Measurements from ENCODE around the gene HOXD3.

The HOXD3 gene

DNA sequence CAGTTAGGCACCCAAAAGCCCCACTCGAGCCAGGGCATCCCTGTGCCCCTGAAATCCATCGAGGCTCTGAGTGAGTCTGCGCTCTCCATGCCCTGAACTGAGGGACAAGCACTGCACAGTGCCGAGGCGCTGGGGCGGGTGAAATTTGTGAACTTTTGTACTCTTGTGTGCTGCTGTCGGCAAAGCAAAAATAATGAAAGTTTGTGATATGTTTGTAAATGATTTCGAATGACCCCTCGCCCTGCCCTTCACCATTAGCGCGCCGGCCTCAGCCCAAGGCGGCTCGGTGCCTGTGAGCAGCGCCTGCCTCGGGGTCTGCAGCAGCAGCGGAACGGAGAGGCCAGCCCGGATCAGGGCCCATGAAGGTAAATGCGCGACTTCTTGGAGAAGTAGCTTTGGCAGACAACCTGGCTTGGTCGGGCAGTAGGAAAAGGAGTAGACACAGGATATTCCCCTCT is 7.6 kb upstream of the HOXD3 start:
- no peak for DNase-seq (ENCODE audit: low read depth)

DNA sequence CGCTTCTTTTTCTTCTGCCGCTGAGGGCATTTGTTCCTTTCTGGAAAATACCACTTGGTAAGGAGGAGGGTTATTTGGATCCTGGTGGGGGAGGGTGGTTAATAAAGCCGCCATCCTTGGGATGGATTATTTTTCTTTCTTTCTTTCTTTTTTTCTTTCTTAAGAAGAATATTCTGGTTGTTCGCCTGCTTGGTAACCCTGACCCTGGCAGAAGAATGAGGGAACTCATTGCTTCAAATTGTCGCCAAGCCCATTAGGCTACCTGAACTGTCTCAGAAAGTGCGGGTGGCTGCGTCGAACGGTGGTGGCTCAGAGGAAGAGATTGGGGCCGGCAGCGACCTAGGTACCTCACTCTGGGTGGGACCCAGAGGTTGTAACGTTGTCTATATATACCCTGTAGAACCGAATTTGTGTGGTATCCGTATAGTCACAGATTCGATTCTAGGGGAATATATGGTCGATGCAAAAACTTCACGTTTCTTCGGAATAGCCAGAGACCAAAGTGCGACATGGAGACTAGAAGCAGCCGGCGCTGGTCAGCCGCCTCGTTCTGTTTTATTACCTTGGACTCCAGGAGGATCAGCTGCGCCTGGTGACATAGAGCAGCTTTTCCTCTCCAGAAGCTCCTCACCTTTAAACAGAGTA is 7.0 kb upstream of the HOXD3 start:
- DNase-seq (ENCODE audit: low read depth): no peak

GRCh38 chr2:176150584-176151441 is 6.3 kb upstream of the HOXD3 start:
- DNase-seq (ENCODE audit: low read depth): no peak

GRCh38 chr2:176151442-176152287 is 5.4 kb upstream of the HOXD3 start, which contains the start of gene HOXD4:
HOXD4 (plus strand) TSS chr2:176151550; CDS start chr2:176151634, 84 bp downstream.
- DNase-seq (ENCODE audit: low read depth): no peak

GRCh38 chr2:176152350-176153181 is 4.5 kb upstream of the HOXD3 start:
- DNase-seq (ENCODE audit: low read depth): no peak

DNA sequence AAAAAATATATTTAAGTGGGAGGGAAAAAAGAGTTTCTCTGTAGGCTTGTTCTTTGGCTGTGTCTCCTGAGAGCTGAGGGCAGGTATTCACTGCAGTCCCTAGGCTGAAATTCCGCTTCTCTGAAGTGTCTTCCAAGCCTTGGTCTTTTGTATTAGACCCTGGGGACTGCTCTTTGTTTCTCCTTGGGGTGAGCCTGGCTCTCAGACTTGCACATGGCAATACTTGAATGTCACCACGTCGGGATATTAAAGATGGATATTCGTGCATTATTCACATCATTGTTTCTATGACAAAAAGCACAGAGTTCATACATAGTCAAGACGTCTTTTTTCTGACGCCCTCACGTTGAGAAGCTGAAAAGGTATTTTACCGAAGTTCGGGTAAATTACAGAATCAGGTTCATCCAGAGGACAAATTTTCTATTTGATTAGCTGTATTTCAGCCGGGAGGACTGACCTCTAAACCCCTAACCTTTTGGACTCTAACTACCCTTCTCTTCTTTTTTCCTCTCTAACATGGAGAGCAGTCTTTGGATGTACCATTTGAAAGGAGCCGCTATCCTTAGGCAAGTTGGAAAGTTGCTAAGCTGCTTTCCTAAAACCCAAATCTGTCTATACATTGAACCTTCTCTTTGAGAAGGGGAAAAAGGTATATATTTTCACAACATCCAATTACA is 2.4 kb upstream of the HOXD3 start:
- no peak for DNase-seq (ENCODE audit: low read depth)

- no peak for DNase-seq (ENCODE audit: low read depth)
Measured at GRCh38 chr2:176155356-176156044, 1.6 kb upstream of the HOXD3 start.

DNA sequence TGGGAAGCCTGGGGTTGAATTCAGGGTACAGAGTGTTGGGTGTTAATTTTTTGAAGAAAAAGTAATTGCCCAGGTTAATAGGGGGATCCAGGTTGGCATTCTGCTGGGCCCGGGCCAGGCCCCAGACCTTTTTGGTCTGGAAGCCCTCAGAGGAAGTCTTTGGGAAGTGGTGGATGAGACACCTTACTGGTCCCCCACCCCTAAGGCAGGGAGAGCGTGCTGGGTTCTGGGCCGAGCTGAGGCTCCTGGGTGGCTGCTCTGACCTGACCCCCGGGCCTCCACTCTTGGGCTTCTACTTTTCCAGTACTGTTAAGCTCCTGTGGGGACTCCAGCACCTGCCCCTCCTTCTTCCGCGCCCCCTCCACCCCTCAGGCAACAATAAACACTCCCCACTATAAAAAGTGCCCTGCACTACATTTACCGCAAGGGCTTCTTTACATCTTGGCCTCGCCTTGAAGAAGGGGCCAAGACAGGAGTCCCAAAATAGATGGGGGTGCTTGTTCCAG is 753 bp upstream of the HOXD3 start:
- DNase-seq (ENCODE audit: low read depth): no peak

DNA sequence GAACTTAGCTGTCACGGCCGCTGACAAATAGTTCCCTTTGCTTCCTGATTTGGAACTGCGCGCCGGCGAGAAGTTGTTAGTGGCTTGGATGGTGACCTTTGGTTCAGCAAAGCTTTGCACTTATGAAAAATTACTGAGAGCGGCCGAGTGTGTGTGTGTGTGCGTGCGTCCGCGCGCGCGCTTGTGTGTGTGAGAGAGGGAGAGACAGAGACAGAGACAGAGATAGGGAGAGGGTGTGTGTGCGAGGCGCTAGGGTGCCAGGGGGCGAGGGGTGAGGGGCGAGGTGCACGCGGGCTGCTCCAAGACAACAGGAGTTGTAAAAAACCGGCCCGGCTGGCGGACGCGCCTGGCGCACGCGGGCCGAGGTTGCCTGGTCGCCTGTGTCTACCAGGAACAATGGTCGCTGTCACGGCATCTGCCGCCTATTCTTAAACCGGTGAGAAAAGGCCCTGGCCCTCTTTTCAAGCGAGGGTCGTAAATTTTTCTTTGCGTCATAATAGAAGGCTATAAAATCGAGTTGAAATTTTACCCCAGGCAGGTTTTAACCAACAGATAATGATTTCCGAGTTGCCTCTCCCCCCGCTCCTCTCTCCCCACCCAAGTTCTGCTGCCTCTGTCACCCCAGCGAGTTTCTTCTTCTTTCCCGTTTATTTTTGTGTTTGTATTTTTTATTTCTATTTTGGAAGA is 535 bp downstream of the HOXD3 start:
- DNase-seq (ENCODE audit: low read depth): no peak

GRCh38 chr2:176158186-176158591 is 1.1 kb downstream of the HOXD3 start:
- no peak for DNase-seq (ENCODE audit: low read depth)

GRCh38 chr2:176158855-176159662 is 2.0 kb downstream of the HOXD3 start:
- no peak for DNase-seq (ENCODE audit: low read depth)

- DNase-seq (ENCODE audit: low read depth): no peak
Measured at GRCh38 chr2:176159663-176160250, 2.6 kb downstream of the HOXD3 start.

DNA sequence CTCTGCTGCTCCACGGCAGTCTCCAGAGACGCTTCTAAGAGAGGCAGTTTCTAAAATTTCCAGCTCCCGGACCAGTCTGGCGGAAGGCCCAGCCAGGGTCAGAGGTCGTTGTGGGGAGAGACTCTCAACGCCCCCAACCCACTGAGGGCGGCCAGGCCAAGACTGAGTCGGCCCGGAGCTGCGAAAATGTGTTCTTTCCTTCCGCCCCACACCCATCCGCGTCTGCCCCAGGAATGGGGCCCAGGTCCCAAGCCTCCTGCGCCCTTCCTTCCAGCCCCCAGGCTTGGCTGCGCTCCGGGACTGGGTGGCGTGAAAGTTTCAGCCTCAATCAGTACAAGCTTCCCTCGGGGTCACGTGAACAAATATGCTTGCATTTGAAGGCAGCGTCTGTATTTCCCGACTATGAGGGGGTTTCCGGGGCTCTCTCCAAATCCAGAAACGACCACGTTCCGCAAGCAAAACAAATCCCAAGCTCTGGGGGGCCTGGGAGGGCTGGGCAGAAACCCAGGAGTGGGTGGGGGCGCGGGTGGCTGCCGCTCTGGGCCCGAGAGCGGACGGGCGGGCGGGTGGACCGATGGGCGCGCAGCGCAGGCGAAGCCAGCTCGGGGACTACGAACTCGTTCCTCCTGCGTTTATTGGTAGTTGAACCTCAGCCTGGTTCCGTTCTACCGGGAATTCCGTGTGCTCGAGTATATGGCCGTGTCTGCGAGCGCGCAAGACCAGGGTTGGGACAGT is 3.3 kb downstream of the HOXD3 start:
- no peak for DNase-seq (ENCODE audit: low read depth)

DNA sequence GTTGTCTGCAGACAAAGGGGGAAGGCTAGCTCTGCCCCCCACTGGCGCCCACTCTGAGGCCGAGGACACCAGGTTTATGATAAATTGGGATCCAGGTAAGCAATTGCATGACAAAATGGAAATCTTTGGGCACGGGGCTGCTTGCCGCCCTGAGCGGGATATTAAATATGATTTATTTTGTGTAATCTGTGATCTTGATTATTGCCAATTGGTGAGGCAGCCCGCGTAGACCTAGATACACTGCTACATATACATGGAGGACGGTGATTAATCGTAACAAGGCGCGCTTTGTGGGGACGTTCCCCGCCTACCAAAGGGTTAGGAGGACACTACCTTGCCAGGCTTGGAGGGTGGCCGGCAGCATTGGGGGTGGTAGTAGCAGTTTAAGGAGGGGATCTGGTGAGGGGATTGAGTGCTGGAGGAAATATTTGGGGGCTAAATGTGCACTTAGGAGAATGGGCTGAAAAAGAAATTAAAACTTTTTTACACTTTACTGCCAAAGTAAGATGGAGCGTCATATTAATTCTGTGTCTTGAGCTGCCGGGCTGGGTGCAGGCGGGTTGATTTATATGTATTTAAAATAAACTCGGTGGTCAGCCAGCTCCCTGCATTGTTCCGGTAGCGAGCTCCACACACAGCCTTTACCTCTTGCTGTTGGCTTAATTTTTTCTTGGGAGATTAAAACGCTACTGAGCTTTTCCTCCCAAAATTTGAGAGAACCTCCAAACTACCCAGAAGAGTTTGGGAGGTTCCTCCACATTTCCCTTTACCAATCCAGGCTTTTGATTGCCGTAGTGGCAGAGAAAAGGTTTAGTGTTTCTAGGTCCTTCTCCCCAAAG is 4.1 kb downstream of the HOXD3 start:
- DNase-seq (ENCODE audit: low read depth): no peak

GRCh38 chr2:176161825-176162626 is 4.9 kb downstream of the HOXD3 start:
- DNase-seq (ENCODE audit: low read depth): no peak
